Neural crest cell (in vitro differentiated cells): ENCODE results near the gene CERS6. TPM values are rescaled to one million over a fixed set of nuclear protein-coding genes. Genes with fewer than 3 reads are reported as not detected.

ENCODE experiments used
- DNase-seq: peaks from one replicate; pipeline ENCODE4 v3.0.0; 2021; ENCODE audit warnings: low read depth, mixed read lengths, low spot score
- H3K27ac Mint-ChIP-seq: one replicate; pipeline ENCODE4 v1.8.0; 2021; ENCODE audit warnings: mild to moderate bottlenecking, mixed read lengths; ENCODE audit not compliant: unreplicated experiment
- H3K27me3 Mint-ChIP-seq: 2 replicates; pipeline ENCODE4 v1.8.0; 2021; ENCODE audit warnings: low read depth, mild to moderate bottlenecking, mixed read lengths
- H3K36me3 Mint-ChIP-seq: 2 replicates; pipeline ENCODE4 v1.8.0; 2021; ENCODE audit warnings: low read depth, mild to moderate bottlenecking, mixed read lengths
- H3K4me1 Mint-ChIP-seq: 2 replicates; pipeline ENCODE4 v1.8.0; 2021; ENCODE audit warnings: mixed read lengths
- H3K4me3 Mint-ChIP-seq: one replicate; pipeline ENCODE4 v1.8.0; 2021; ENCODE audit warnings: mild to moderate bottlenecking, mixed read lengths
- H3K9me3 Mint-ChIP-seq: 2 replicates; pipeline ENCODE4 v1.8.0; 2021; ENCODE audit warnings: mixed read lengths
- total RNA-seq: library from RNA; stranded (reverse); gene quantifications from 2 replicates; pipeline ENCODE4 v1.2.1, GENCODE V29; 2021
- TF ChIP-seq, protein P1 (sequence below): fragments of 200-600 bp; sonication (generic); conservative IDR thresholded peaks from 2 replicates; pipeline ENCODE4 v1.5.0; 2021; ENCODE audit warnings: antibody characterized with exemption, mild to moderate bottlenecking

CERS6 gene
- total RNA-seq, 1 donor from 2014 or later, result 27.4 TPM

- H3K27ac Mint-ChIP-seq, result no peak overlapping the region
- H3K27me3 Mint-ChIP-seq, result no peaks in the 10 kb centered on the region
- peaks cover 3% of the 10 kb centered on the region for H3K36me3 Mint-ChIP-seq
- no peak for DNase-seq
- TF ChIP-seq, protein P1, sequence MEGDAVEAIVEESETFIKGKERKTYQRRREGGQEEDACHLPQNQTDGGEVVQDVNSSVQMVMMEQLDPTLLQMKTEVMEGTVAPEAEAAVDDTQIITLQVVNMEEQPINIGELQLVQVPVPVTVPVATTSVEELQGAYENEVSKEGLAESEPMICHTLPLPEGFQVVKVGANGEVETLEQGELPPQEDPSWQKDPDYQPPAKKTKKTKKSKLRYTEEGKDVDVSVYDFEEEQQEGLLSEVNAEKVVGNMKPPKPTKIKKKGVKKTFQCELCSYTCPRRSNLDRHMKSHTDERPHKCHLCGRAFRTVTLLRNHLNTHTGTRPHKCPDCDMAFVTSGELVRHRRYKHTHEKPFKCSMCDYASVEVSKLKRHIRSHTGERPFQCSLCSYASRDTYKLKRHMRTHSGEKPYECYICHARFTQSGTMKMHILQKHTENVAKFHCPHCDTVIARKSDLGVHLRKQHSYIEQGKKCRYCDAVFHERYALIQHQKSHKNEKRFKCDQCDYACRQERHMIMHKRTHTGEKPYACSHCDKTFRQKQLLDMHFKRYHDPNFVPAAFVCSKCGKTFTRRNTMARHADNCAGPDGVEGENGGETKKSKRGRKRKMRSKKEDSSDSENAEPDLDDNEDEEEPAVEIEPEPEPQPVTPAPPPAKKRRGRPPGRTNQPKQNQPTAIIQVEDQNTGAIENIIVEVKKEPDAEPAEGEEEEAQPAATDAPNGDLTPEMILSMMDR, result no peak
- H3K4me1 Mint-ChIP-seq, result peaks cover 11% of the 10 kb centered on the region
- peaks cover 3% of the 10 kb centered on the region for H3K9me3 Mint-ChIP-seq
- no peak overlapping the region for H3K4me3 Mint-ChIP-seq
Measured at GRCh38 chr2:168706806-168707205, 250.7 kb downstream of the CERS6 start.

- DNase-seq, result no peak
- Mint-ChIP-seq H3K27ac (no peak overlapping the region), H3K9me3 (peaks cover 3% of the 10 kb centered on the region), H3K27me3 (no peaks in the 10 kb centered on the region), H3K4me3 (no peak overlapping the region), H3K36me3 (peaks cover 3% of the 10 kb centered on the region), H3K4me1 (peaks cover 11% of the 10 kb centered on the region)
- TF ChIP-seq, protein P1, result no peak
Measured at GRCh38 chr2:168708080-168708479, 252.0 kb downstream of the CERS6 start.

GRCh38 chr2:168710754-168711467, 254.8 kb downstream of the CERS6 start:
- Mint-ChIP-seq H3K27me3 (no peaks in the 10 kb centered on the region), H3K27ac (no peak overlapping the region), H3K36me3 (peaks cover 4% of the 10 kb centered on the region), H3K9me3 (no peaks in the 10 kb centered on the region), H3K4me1 (no peaks in the 10 kb centered on the region), H3K4me3 (no peak overlapping the region)
- no peak for DNase-seq
- TF ChIP-seq, protein P1, result no peak

GRCh38 chr2:168712053-168712452, 256.0 kb downstream of the CERS6 start:
- no peak for DNase-seq
- H3K27ac Mint-ChIP-seq, result no peak overlapping the region
- H3K9me3 Mint-ChIP-seq, result no peaks in the 10 kb centered on the region
- peaks cover 4% of the 10 kb centered on the region for H3K36me3 Mint-ChIP-seq
- H3K4me3 Mint-ChIP-seq, result no peak overlapping the region
- no peaks in the 10 kb centered on the region for H3K27me3 Mint-ChIP-seq
- TF ChIP-seq, protein P1, result no peak
- H3K4me1 Mint-ChIP-seq, result no peaks in the 10 kb centered on the region

GRCh38 chr2:168713325-168713724, 257.3 kb downstream of the CERS6 start:
- peaks cover 4% of the 10 kb centered on the region for H3K36me3 Mint-ChIP-seq
- no peaks in the 10 kb centered on the region for H3K9me3 Mint-ChIP-seq
- H3K4me3 Mint-ChIP-seq, result no peak overlapping the region
- H3K4me1 Mint-ChIP-seq, result no peaks in the 10 kb centered on the region
- no peaks in the 10 kb centered on the region for H3K27me3 Mint-ChIP-seq
- no peak overlapping the region for H3K27ac Mint-ChIP-seq
- TF ChIP-seq, protein P1, result no peak
- DNase-seq, result no peak
